Nucleus accumbens (tissue), 56 donors: Measurements from ENCODE around the gene LRRC47.

Experiments used
- DNase-seq, 56 donors: peaks; one replicate each; lab custom pipeline; 2025; lab: John Stamatoyannopoulos, UW

LRRC47 gene

GRCh38 chr1:3774276-3774945, 21.9 kb downstream of the LRRC47 start:
- peak in 10 of 56 donors; percentile 8 to 63 (median 21) for DNase-seq

GRCh38 chr1:3773572-3774275, 22.6 kb downstream of the LRRC47 start:
- DNase-seq, result no peak

- no peak for DNase-seq
These were observed 23.4 kb downstream of the LRRC47 start, which contains the start of gene SMIM1 for GRCh38 chr1:3772715-3773571. SMIM1 (plus strand) TSS chr1:3772749; CDS start chr1:3775374, 2,625 bp downstream.

- peak in 47 of 56 donors; percentile 8 to 82 (median 47) for DNase-seq
These were observed 24.1 kb downstream of the LRRC47 start for GRCh38 chr1:3772027-3772714.

GRCh38 chr1:3771108-3772026, 24.9 kb downstream of the LRRC47 start:
- no peak for DNase-seq

GRCh38 chr1:3770047-3770765, 26.1 kb downstream of the LRRC47 start:
- DNase-seq, result no peak

- DNase-seq, result no peak
These were observed 27.4 kb downstream of the LRRC47 start for GRCh38 chr1:3768811-3769390.

GRCh38 chr1:3767328-3767925, 28.9 kb downstream of the LRRC47 start:
- no peak for DNase-seq

GRCh38 chr1:3763351-3764125, 32.8 kb downstream of the LRRC47 start:
- DNase-seq, result no peak

- no peak for DNase-seq
These were observed 33.4 kb downstream of the LRRC47 start for GRCh38 chr1:3762873-3763228.

GRCh38 chr1:3762151-3762872, 34.0 kb downstream of the LRRC47 start:
- DNase-seq, result no peak

GRCh38 chr1:3761296-3762010, 34.8 kb downstream of the LRRC47 start:
- DNase-seq, result no peak

- no peak for DNase-seq
These were observed 36.5 kb downstream of the LRRC47 start for GRCh38 chr1:3759796-3760195.

- no peak for DNase-seq
These were observed 37.1 kb downstream of the LRRC47 start for GRCh38 chr1:3759164-3759563.

- no peak for DNase-seq
These were observed 39.9 kb downstream of the LRRC47 start for GRCh38 chr1:3756394-3756793.
